Adrenal gland (tissue), 12 donors: ENCODE results near the gene KLHDC10. TPM values are rescaled to one million over a fixed set of nuclear protein-coding genes. Genes with fewer than 3 reads are reported as not detected.

Source experiments
- DNase-seq, 7 donors: peaks; one replicate each; pipeline ENCODE4 v3.0.0-alpha.2; 2019 to 2020
- H3K27ac ChIP-seq, 5 donors: fragments of 200-600 bp; sonication (generic) in 4 of 5; 1 replicate in 3 of 5; 2 replicates in 2 of 5; pipeline versions ENCODE4 v1.5.1 to v1.8.0; 2016 to 2020; ENCODE audit warnings: mild to moderate bottlenecking in 1 of 5
- H3K27me3 ChIP-seq: fragments of 200-600 bp; 2 replicates; pipeline ENCODE4 v1.8.0; 2021
- H3K36me3 ChIP-seq, 2 donors: fragments of 200-600 bp; replicated peaks in 1 of 2; 1 replicate in 1 of 2; 2 replicates in 1 of 2; pipeline versions ENCODE4 v1.5.1 to v1.8.0; 2018 to 2022
- H3K4me1 ChIP-seq, 2 donors: fragments of 200-600 bp; replicated peaks in 1 of 2; 1 replicate in 1 of 2; 2 replicates in 1 of 2; pipeline versions ENCODE4 v1.5.1 to v1.8.0; 2018 to 2021
- H3K4me3 ChIP-seq, 4 donors: fragments of 200-600 bp; sonication (generic) in 3 of 4; one replicate each; pipeline ENCODE4 v1.5.1; 2016 to 2018
- H3K9me3 ChIP-seq, 3 donors: fragments of 200-600 bp; sonication (generic) in 1 of 3; replicated peaks in 1 of 3; 1 replicate in 2 of 3; 2 replicates in 1 of 3; pipeline versions ENCODE4 v1.5.1 to v1.8.0; 2016 to 2021
- CTCF ChIP-seq, 6 experiments: fragments of 450-650 bp in 4 of 6; fragments of 200-600 bp in 2 of 6; sonication (generic) in 1 of 6; IDR thresholded peaks; 1 replicate in 5 of 6; 2 replicates in 1 of 6; pipeline versions ENCODE4 v1.5.1 to v1.8.0; 2016 to 2021; ENCODE audit warnings: antibody characterized with exemption in 6 of 6, mild to moderate bottlenecking in 2 of 6, moderate library complexity in 1 of 6
- POLR2A ChIP-seq, 2 donors: fragments of 450-650 bp; IDR thresholded peaks; one replicate each; pipeline ENCODE4 v1.6.1; 2017; ENCODE audit warnings: antibody characterized with exemption in 2 of 2, mild to moderate bottlenecking in 2 of 2, moderate library complexity in 1 of 2
- WGBS, 4 donors: extraction: QIAGEN DNeasy Blood & Tissue Kit in 2 of 4; methylation state at CpG; one replicate each; pipeline versions ENCODE4 v1.1.5 to v1.1.7; 2013 to 2017; 5-methylcytosine and 5-hydroxymethylcytosine counted together
- intact Hi-C, 2 donors: fragments of 100-400 bp; cut with DNase I; formaldehyde crosslinking; loops; one replicate each; pipeline versions ENCODE4 v1.14.1 to v1.15.0; 2022 to 2023
- polyA plus RNA-seq, 3 donors: library from polyadenylated mRNA; stranded (reverse); fragments of 200-250 nt in 2 of 3; fragments of 350-450 nt in 1 of 3; fragmentation: Illumina TruSeq in 1 of 3; extraction: RNeasy Lipid Tissue Mini Kit (QIAGEN cat#74804) in 1 of 3; gene quantifications; one replicate each; pipeline ENCODE4 v1.2.3, GENCODE V29; 2013 to 2014
- total RNA-seq, 9 donors: library from RNA; depleted of rRNA in 4 of 9; stranded (reverse); fragments of >200 nt in 4 of 9; fragments of 120-200 nt in 1 of 9; fragmentation: NEBNext Ultra II Directional in 1 of 9; extraction: Animal tissue kit (Norgen Biotek cat#: 25700) in 1 of 9; gene quantifications; one replicate each; pipeline versions ENCODE4 v1.1.0 to v1.2.4, GENCODE V29; 2013 to 2023
- donor health status: healthy with polysubstance abuse.
- donor health status: Bipolar disorder and iron deficiency.
- donor health status: DM: yes; HTN: yes; CAD: no.
- donor health status: DM: no; HTN: no; CAD: no.
- donor health status: DM: no; HTN: no; CAD: no.
- donor health status: DM: yes; HTN: yes; CAD: no.

The KLHDC10 gene
- total and polyA plus RNA-seq, 12 donors = 13.4 to 57.2 (median 33.4) TPM

GRCh38 chr7:130141884-130142653 lies 71.7 kb downstream of the KLHDC10 start:
- Histone ChIP-seq H3K36me3 (no peaks in the 10 kb centered on the region), H3K27ac (peak overlapping the region in 2 of 5 donors; percentile 82 to 83), H3K9me3 (no peaks in the 10 kb centered on the region), H3K4me1 (peaks cover 0 to 7% of the 10 kb centered on the region in 2 donors), H3K27me3 (no peaks in the 10 kb centered on the region), H3K4me3 (peak overlapping the region in 2 of 4 donors; percentile 32 to 76)
- DNase-seq = peak in 2 of 7 donors; percentile 19 to 52
- intact Hi-C loops = no loop called here
- WGBS, 4 donors = 67 to 73% (median 70%) methylated on average over 12 to 17 of the region's 17 CpGs
- no peak for TF ChIP-seq CTCF (IDR thresholded peaks at IDR 0.05)
- no peak for TF ChIP-seq POLR2A (IDR thresholded peaks at IDR 0.05)

GRCh38 chr7:130142654-130143333 lies 72.5 kb downstream of the KLHDC10 start:
- Histone ChIP-seq H3K4me3 (no peak overlapping the region), H3K9me3 (no peaks in the 10 kb centered on the region), H3K4me1 (peaks cover 0 to 7% of the 10 kb centered on the region in 2 donors), H3K27ac (peak overlapping the region in 1 of 5 donors; percentile 83), H3K27me3 (no peaks in the 10 kb centered on the region), H3K36me3 (no peaks in the 10 kb centered on the region)
- DNase-seq = peak in 2 of 7 donors; percentile 15 to 40
- TF ChIP-seq POLR2A (IDR thresholded peaks at IDR 0.05) = no peak
- WGBS, 4 donors = 92 to 95% (median 93%) methylated on average over 11 to 14 of the region's 14 CpGs
- intact Hi-C loops = no loop called here

- 94 to 97% (median 95%) methylated on average over 5 of the region's 5 CpGs for WGBS, 4 donors
- TF ChIP-seq POLR2A (IDR thresholded peaks at IDR 0.05) = no peak
- TF ChIP-seq CTCF (IDR thresholded peaks at IDR 0.05) = no peak
- no peak overlapping the region for H3K27ac ChIP-seq
- intact Hi-C loops = no loop called here
- H3K27me3 ChIP-seq = no peaks in the 10 kb centered on the region
- no peak for DNase-seq
- H3K4me3 ChIP-seq = no peak overlapping the region
- H3K9me3 ChIP-seq = no peaks in the 10 kb centered on the region
- H3K4me1 ChIP-seq = peaks cover 0 to 7% of the 10 kb centered on the region in 2 donors
- H3K36me3 ChIP-seq = no peaks in the 10 kb centered on the region
Measured at GRCh38 chr7:130143334-130143732, 73.0 kb downstream of the KLHDC10 start.

GRCh38 chr7:130143986-130144311 lies 73.6 kb downstream of the KLHDC10 start:
- peaks cover 0 to 7% of the 10 kb centered on the region in 2 donors for H3K4me1 ChIP-seq
- no peaks in the 10 kb centered on the region for H3K9me3 ChIP-seq
- intact Hi-C loops = no loop called here
- TF ChIP-seq CTCF (IDR thresholded peaks at IDR 0.05) (no peak), POLR2A (IDR thresholded peaks at IDR 0.05) (no peak)
- H3K4me3 ChIP-seq = no peak overlapping the region
- H3K27me3 ChIP-seq = no peaks in the 10 kb centered on the region
- peak overlapping the region in 1 of 5 donors; percentile 5 for H3K27ac ChIP-seq
- H3K36me3 ChIP-seq = no peaks in the 10 kb centered on the region
- WGBS, 4 donors = 85 to 95% (median 93%) methylated on average over 3 of the region's 3 CpGs
- no peak for DNase-seq
